Endothelial cell of hepatic sinusoid (primary cell): ENCODE results near the gene TRIM73.
"Not testable (repeated sequence)": the region's sequence is repeated elsewhere in the genome, so short reads cannot be mapped to it uniquely, and the experiment has no call there.

Experiments used
- in situ Hi-C: cut with HindIII; loops from 2 replicates; pipeline ENCODE4 v1.10.0; 2017; ENCODE audit warnings: low sequenced_read_pairs

The TRIM73 gene

DNA sequence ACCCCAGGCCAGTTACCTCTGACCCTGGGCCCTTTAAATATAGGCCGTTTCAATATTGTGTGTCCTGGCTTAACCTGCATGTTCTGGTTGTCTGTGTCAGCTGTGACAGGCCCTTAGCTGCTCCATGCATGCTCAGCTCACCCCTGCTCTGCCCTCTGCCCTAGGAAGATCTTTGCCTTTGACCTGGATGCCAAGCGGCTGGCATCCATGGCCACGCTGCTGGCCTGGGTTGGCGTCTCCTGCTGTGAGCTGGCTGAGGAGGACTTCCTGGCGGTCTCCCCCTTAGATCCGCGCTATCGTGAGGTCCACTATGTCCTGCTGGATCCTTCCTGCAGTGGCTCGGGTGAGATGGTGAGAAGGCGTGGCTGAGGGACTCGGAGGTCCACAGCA, 20.0 kb downstream of the TRIM73 start:
- in situ Hi-C loops, result not testable (repeated sequence)

DNA sequence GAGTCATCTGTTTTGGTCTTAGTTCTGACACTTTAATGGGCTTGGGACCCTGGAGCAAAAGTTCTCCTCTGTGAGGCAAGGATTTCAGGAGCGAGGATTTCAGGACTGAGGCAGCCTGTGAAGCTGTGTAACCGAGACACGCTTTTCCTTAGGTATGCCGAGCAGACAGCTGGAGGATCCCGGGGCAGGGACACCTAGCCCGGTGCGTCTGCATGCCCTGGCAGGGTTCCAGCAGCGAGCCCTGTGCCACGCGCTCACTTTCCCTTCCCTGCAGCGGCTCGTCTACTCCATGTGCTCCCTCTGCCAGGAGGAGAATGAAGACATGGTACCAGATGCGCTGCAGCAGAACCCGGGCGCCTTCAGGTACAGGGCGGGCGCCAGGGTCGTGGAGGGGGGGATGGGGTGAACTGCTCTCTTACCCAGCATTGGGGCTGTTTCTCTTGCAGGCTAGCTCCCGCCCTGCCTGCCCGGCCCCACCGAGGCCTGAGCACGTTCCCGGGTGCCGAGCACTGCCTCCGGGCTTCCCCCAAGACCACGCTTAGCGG, 20.5 kb downstream of the TRIM73 start:
- in situ Hi-C loops, result not testable (repeated sequence)

GRCh38 chr7:75416787-75417186, 21.4 kb downstream of the TRIM73 start:
- in situ Hi-C loops, result not testable (repeated sequence)

DNA sequence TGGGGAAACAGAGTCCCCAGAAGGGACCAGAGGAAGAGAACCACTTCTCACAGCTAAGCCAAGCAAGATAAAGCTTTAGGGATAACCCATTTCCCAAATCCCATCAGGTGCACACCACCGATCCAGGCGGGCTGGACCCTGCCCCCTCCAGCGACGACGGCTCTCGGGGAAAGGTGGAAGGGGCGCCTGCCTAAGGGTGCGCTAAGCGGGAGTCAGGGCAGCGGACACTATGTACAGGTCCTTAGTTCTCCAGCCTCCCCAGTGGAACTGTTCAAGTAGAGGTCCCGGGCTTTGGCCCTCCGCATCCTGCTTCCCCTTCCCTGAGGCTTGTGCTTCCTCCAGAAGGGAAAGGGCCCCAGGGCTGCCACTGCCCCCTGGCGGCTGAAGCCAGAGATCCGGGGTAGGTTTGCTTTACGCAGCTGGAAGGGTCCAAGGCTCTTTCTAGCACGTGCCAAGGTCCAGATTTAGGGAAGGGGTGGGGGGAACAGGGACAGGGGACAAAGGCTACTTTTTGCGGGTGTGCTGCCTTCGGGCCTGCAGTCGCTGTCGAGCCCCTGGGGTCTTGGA, 22.9 kb downstream of the TRIM73 start:
- in situ Hi-C loops, result not testable (repeated sequence)

- in situ Hi-C loops, result not testable (repeated sequence)
Measured at GRCh38 chr7:75419210-75419609, 23.8 kb downstream of the TRIM73 start.

- in situ Hi-C loops, result not testable (repeated sequence)
Measured at GRCh38 chr7:75419693-75420092, 24.3 kb downstream of the TRIM73 start.

DNA sequence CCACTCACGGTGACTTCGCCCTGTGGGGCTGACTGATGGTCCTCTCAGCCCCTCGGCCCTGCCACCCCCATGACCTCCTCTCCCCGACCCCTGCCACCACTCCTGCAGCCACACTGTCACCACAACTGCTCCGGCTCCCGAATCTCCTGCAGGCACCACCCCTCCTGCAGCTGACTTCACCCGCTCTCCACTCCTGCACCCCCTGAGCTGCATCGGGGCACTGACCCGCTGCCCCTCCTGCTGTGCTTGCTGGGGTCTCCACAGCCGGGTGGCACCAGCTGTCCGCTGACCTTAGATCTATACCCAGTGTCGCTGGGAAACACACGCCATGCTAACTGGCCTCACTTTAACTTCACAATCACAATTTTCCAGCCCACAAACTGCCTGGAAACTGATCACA, 24.7 kb downstream of the TRIM73 start:
- in situ Hi-C loops, result not testable (repeated sequence)

GRCh38 chr7:75421798-75422710, 26.6 kb downstream of the TRIM73 start:
- in situ Hi-C loops, result not testable (repeated sequence)

GRCh38 chr7:75423481-75423880, 28.1 kb downstream of the TRIM73 start:
- in situ Hi-C loops, result not testable (repeated sequence)

GRCh38 chr7:75439000-75439399, 43.6 kb downstream of the TRIM73 start:
- in situ Hi-C loops, result not testable (repeated sequence)

DNA sequence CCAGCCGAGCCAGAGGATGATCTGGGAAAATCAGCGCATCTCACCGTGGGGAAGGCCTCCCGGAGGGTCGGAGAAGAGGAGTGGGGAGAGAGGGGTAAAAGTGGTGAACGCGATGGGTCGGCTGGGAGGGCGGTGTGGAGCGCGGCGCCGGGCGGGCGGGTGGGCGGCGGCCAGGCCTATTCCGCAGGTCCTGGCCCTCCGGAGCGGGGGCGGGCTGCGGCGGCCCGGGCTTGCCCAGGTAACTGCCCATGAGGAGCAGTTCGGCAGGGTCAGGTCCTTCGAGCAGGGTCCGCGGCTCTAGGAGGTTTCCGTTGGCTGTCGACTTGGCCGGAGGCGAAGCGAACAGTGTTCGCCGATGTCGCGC, 46.7 kb downstream of the TRIM73 start:
- in situ Hi-C loops, result not testable (repeated sequence)

GRCh38 chr7:75442465-75443111, 47.2 kb downstream of the TRIM73 start:
- in situ Hi-C loops, result not testable (repeated sequence)

DNA sequence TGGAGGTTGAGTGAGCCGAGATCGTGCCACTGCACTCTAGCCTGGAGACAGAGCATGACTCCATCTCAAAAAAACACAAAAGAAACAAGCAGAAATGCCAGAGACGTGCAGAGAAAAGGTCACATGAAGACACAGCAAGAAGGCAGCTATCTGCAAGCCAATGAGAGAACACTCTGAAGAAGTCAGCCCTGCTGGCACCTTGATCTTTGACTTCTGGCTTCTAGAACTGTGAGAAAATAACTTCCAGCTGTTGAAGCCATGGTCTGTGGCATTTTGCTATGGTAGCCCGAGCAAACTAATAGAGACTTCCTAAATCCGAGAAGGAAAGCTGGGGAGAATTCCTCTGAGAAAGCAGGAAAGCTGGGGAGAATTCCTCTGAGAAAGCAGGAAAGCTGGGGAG, 54.5 kb downstream of the TRIM73 start:
- in situ Hi-C loops, result not testable (repeated sequence)

DNA sequence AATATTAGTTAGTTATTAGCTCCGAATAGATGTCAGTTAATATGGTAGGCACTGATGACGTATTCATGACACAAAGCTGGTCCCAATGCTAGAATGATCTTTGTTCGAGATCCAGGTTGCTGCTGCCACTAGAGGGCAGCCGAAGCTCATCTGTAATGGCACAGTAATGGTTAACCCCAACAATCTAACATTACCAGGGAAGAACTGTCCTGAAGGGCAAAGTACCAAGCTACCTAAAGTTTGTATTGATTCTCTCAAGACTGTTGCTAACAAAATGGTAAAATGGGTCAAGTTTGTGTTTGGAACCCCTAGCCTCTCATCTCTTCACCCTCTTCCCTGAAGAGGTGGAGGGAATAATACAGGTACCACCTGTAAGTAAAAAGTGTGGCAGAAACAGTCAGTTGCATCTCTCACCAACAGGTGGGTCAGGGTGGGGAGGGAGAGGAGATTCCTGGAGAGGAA, 57.1 kb downstream of the TRIM73 start:
- in situ Hi-C loops, result not testable (repeated sequence)
